GM10248 (cell line): ENCODE data around the gene RAD1.

Experiments used
- CTCF ChIA-PET: fragments of 300-600 bp; sonication (Branson Sonifier 250); formaldehyde crosslinking; extraction: SDS; loops from one replicate; lab custom pipeline; 2021; ENCODE audit warnings: antibody characterized with exemption; lab: Yijun Ruan, JAX
- POLR2A ChIA-PET: fragments of 350-650 bp; sonication (Branson Sonifier 250); formaldehyde crosslinking; extraction: SDS; loops from one replicate; lab custom pipeline; 2020; ENCODE audit warnings: antibody characterized with exemption; lab: Yijun Ruan, JAX
- DNase-seq: peaks from one replicate; pipeline ENCODE4 v3.0.0; 2012; ENCODE audit errors: extremely low spot score
- CTCF ChIP-seq: IDR thresholded peaks from 2 replicates; pipeline ENCODE4 v1.5.1; 2012; ENCODE audit warnings: mild to moderate bottlenecking, low read depth; ENCODE audit errors: extremely low read depth, missing control alignments, control extremely low read depth

Gene RAD1

GRCh38 chr5:34881246-34881645, 34.1 kb downstream of the RAD1 start:
- ChIA-PET CTCF (interaction anchor here (0.7 to 1.4 kb wide), 2 partner anchors 15 to 17 kb away, joined by 4 to 7 read pairs; no protein-coding TSS in a partner anchor), POLR2A (no interaction called here)
- no peak for DNase-seq
- no peak for TF ChIP-seq CTCF

- DNase-seq, result no peak
- POLR2A ChIA-PET, result no interaction called here
- no peak for TF ChIP-seq CTCF
- CTCF ChIA-PET, result no interaction called here
These were observed 39.0 kb downstream of the RAD1 start for GRCh38 chr5:34876275-34876674.

- no peak for DNase-seq
- no peak for TF ChIP-seq CTCF
- ChIA-PET POLR2A (no interaction called here), CTCF (interaction anchor here (0.6 to 4.1 kb wide), 4 partner anchors 16 to 373 kb away, joined by 3 to 15 read pairs (median 3); no protein-coding TSS in a partner anchor)
These were observed 44.9 kb downstream of the RAD1 start for GRCh38 chr5:34870382-34870781.

- DNase-seq, result no peak
- CTCF ChIA-PET, result interaction anchor here (0.8 to 4.1 kb wide), 7 partner anchors 15 to 346 kb away, joined by 3 to 15 read pairs (median 3); no protein-coding TSS in a partner anchor
- POLR2A ChIA-PET, result no interaction called here
- no peak for TF ChIP-seq CTCF
These were observed 46.0 kb downstream of the RAD1 start for GRCh38 chr5:34869256-34869655.

- POLR2A ChIA-PET, result no interaction called here
- no peak for TF ChIP-seq CTCF
- CTCF ChIA-PET, result interaction anchor here (0.8 to 4.1 kb wide), 5 partner anchors 17 to 345 kb away, joined by 3 to 15 read pairs (median 3); no protein-coding TSS in a partner anchor
- no peak for DNase-seq
These were observed 46.5 kb downstream of the RAD1 start for GRCh38 chr5:34868791-34869190.

GRCh38 chr5:34867660-34868059, 47.6 kb downstream of the RAD1 start:
- POLR2A ChIA-PET, result no interaction called here
- no peak for TF ChIP-seq CTCF
- DNase-seq, result no peak
- CTCF ChIA-PET, result interaction anchor here (1.2 to 4.1 kb wide), 3 partner anchors 22 to 108 kb away, joined by 3 to 15 read pairs (median 3); no protein-coding TSS in a partner anchor
